Activated CD4-positive, alpha-beta T cell treated with anti-CD3 and anti-CD28 coated beads, Interleukin-2, amount 50 U/mL, for 24 hours (primary cell): ENCODE results near the gene SLC23A3.

Source experiments
- DNase-seq, 2 donors: peaks; one replicate each; pipeline ENCODE4 v3.0.0-alpha.2; 2020; ENCODE audit warnings: low read depth in 1 of 2, low spot score in 1 of 2

SLC23A3 gene

GRCh38 chr2:219176818-219177551 lies 7.2 kb upstream of the SLC23A3 start, which contains the start of gene CNPPD1:
Gene CNPPD1, minus strand, starts transcription at chr2:219176925. Its CDS starts 97 bp downstream, at chr2:219176828.
- DNase-seq = peak; percentile 62 to 78

GRCh38 chr2:219175928-219176817 lies 6.3 kb upstream of the SLC23A3 start:
- no peak for DNase-seq

- no peak for DNase-seq
Measured at GRCh38 chr2:219175486-219175885, 5.7 kb upstream of the SLC23A3 start.

GRCh38 chr2:219174801-219175200 lies 5.0 kb upstream of the SLC23A3 start:
- DNase-seq = no peak

GRCh38 chr2:219174146-219174545 lies 4.3 kb upstream of the SLC23A3 start:
- no peak for DNase-seq

GRCh38 chr2:219173176-219173575 lies 3.3 kb upstream of the SLC23A3 start:
- DNase-seq = no peak

- DNase-seq = no peak
Measured at GRCh38 chr2:219172231-219173154, 2.7 kb upstream of the SLC23A3 start.

GRCh38 chr2:219171231-219171651 lies 1.4 kb upstream of the SLC23A3 start:
- DNase-seq = peak in 1 of 2 donors; percentile 15

- no peak for DNase-seq
Measured at GRCh38 chr2:219168932-219169331, 897 bp downstream of the SLC23A3 start.

GRCh38 chr2:219168526-219168925 lies 1.3 kb downstream of the SLC23A3 start:
- DNase-seq = no peak

GRCh38 chr2:219167997-219168396 lies 1.8 kb downstream of the SLC23A3 start:
- no peak for DNase-seq

GRCh38 chr2:219165058-219165911 lies 4.5 kb downstream of the SLC23A3 start:
- DNase-seq = no peak

- no peak for DNase-seq
Measured at GRCh38 chr2:219163156-219163555, 6.7 kb downstream of the SLC23A3 start.

GRCh38 chr2:219161097-219161496 lies 8.7 kb downstream of the SLC23A3 start:
- DNase-seq = no peak

GRCh38 chr2:219160186-219161017 lies 9.4 kb downstream of the SLC23A3 start, which contains the start of gene NHEJ1:
Gene NHEJ1, minus strand, starts transcription at chr2:219160815. Its CDS starts 2,453 bp downstream, at chr2:219158362.
- DNase-seq = peak; percentile 92 to 94

GRCh38 chr2:219159771-219160185 lies 10.1 kb downstream of the SLC23A3 start:
- no peak for DNase-seq

GRCh38 chr2:219158586-219158985 lies 11.2 kb downstream of the SLC23A3 start:
- DNase-seq = no peak

- no peak for DNase-seq
Measured at GRCh38 chr2:219158025-219158424, 11.8 kb downstream of the SLC23A3 start.

GRCh38 chr2:219157396-219157795 lies 12.4 kb downstream of the SLC23A3 start:
- DNase-seq = no peak
